CD4-positive, CD25-positive, alpha-beta regulatory T cell (primary cell): Measurements from ENCODE around the gene MRPL30. TPM values are rescaled to one million over a fixed set of nuclear protein-coding genes. Genes with fewer than 3 reads are reported as not detected.
A peak's percentile ranks its signal among the peaks of the same experiment; 100 is the strongest.
"Not testable (repeated sequence)": the region's sequence is repeated elsewhere in the genome, so short reads cannot be mapped to it uniquely, and the experiment has no call there.

Experiments used
- ATAC-seq, 2 donors: fragments of 150-1000 bp; cut with Tn5 transposase; one replicate each; pipeline ENCODE4 v1.10.0; 2021; ENCODE audit warnings: low read depth in 2 of 2, moderate number of reproducible peaks in 2 of 2, moderate library complexity in 1 of 2
- DNase-seq, 3 donors: peaks; one replicate each; pipeline versions ENCODE4 v3.0.0 to v3.0.0-alpha.2; 2012 to 2022; ENCODE audit warnings: mixed read lengths in 1 of 3
- H3K27ac ChIP-seq: one replicate; pipeline ENCODE4 v1.7.0; 2013; ENCODE audit warnings: mild to moderate bottlenecking, low read length; ENCODE audit not compliant: insufficient read depth, poor library complexity, severe bottlenecking
- H3K27me3 ChIP-seq: one replicate; pipeline ENCODE4 v1.7.0; 2013; ENCODE audit warnings: low read length; ENCODE audit not compliant: control insufficient read depth, insufficient read depth
- H3K36me3 ChIP-seq: one replicate; pipeline ENCODE4 v1.7.0; 2013; ENCODE audit warnings: mild to moderate bottlenecking, low read length, moderate library complexity; ENCODE audit not compliant: control insufficient read depth, insufficient read depth
- H3K4me1 ChIP-seq: 2 replicates; pipeline ENCODE4 v1.7.0; 2013; ENCODE audit warnings: mild to moderate bottlenecking, low read length; ENCODE audit not compliant: insufficient read depth, control insufficient read depth, poor library complexity, severe bottlenecking
- H3K4me3 ChIP-seq: one replicate; pipeline ENCODE4 v1.7.0; 2013; ENCODE audit warnings: low read depth, mild to moderate bottlenecking, low read length, moderate library complexity
- H3K9me3 ChIP-seq, 2 experiments: 1 replicate in 1 of 2; 2 replicates in 1 of 2; pipeline ENCODE4 v1.7.0; 2013; ENCODE audit warnings: low read length in 2 of 2, mild to moderate bottlenecking in 1 of 2, moderate library complexity in 1 of 2; ENCODE audit not compliant: control insufficient read depth in 2 of 2
- H3K27ac Mint-ChIP-seq, 3 donors: one replicate each; pipeline ENCODE4 v1.8.0; 2020 to 2022; ENCODE audit warnings: mild to moderate bottlenecking in 3 of 3, mixed read lengths in 3 of 3, moderate library complexity in 2 of 3
- H3K27me3 Mint-ChIP-seq: one replicate; pipeline ENCODE4 v1.8.0; 2022; ENCODE audit warnings: mild to moderate bottlenecking, mixed read lengths
- H3K36me3 Mint-ChIP-seq: one replicate; pipeline ENCODE4 v1.8.0; 2020; ENCODE audit warnings: mixed read lengths
- H3K4me1 Mint-ChIP-seq, 4 donors: one replicate each; pipeline ENCODE4 v1.8.0; 2020 to 2022; ENCODE audit warnings: mixed read lengths in 4 of 4, mild to moderate bottlenecking in 1 of 4
- H3K4me3 Mint-ChIP-seq, 4 donors: one replicate each; pipeline ENCODE4 v1.8.0; 2020 to 2022; ENCODE audit warnings: mild to moderate bottlenecking in 4 of 4, mixed read lengths in 4 of 4, moderate library complexity in 3 of 4
- H3K9me3 Mint-ChIP-seq, 7 donors: one replicate each; pipeline ENCODE4 v1.8.0; 2020 to 2022; ENCODE audit warnings: mixed read lengths in 7 of 7, mild to moderate bottlenecking in 3 of 7, moderate library complexity in 2 of 7
- polyA plus RNA-seq, 4 donors: library from polyadenylated mRNA; unstranded; fragments of 300-500 nt; fragmentation: Illumina TruSeq; gene quantifications; one replicate each; pipeline ENCODE4 v1.2.3, GENCODE V29; 2021
- total RNA-seq: library from RNA; stranded (reverse); gene quantifications from one replicate; pipeline ENCODE4 v1.2.3, GENCODE V29; 2022

The MRPL30 gene
- total RNA-seq: 13.9 TPM
- 10 to 100 TPM; 15.8 to 19.8 (median 17.2) TPM for polyA plus RNA-seq

DNA sequence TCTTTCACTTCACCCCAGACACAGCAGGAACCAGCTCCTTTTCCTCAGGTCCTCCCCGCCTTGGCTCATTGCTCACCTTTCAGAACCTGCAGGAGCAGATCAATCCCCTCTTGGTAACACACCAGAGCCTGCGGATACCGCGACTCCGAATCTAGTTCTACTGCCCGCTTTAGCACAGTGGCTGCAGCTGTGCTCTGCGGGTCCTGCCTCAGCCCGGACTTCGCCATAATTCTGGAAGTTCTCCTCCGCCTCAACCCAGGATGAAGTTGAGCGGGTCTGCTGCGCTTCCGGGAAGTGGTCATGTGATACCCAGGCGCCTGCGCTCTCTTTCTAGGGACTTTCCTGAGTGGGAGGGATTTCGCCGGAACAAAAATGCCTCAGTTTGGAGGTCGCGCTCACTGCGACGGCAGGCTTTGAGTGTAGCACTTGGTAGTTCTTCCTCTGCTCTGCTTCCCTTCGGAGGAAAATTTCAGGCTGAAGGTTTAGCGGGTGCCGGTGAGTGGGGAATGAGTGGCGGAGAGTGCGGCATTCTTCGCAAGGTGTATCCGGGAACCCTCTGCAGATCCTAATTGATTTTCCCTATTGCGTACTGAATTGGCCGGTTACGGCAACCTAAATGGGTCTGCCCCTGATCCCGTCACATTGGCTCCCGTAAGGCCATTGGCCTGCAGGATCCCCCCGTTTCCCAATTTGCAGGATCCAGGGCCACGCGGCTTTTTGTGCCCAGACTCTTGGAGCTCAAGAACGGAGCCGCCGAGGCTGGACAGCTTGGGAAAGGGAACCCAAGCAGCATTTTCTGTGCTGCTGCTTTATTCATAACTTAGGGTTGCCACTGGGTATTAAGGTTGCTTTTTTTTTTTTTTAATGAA lies at the start of gene MRPL30, which contains the start of gene MITD1:
Gene MRPL30, plus strand, starts transcription at position 430 of the 869 bp plus-strand sequence. CDS start 5,020 bp downstream, outside the sequence.
Gene MITD1, minus strand, starts transcription at position 304 of the 869 bp plus-strand sequence. Its CDS starts 77 bp downstream, at position 227.
- Mint-ChIP-seq H3K27me3 (no peaks in the 10 kb centered on the region), H3K4me3 (peak within 1 kb of the TSS; percentile 94 to 100 (median 98)), H3K9me3 (no peaks in the 10 kb centered on the region), H3K4me1 (peaks cover 34 to 84% (median 54%) of the 10 kb centered on the region in 4 donors), H3K27ac (peak within 1 kb of the TSS; percentile 97 to 100 (median 100)), H3K36me3 (peaks cover 13% of the 10 kb centered on the region)
- Histone ChIP-seq H3K27me3 (no peaks in the 10 kb centered on the region), H3K4me1 (peaks cover 47% of the 10 kb centered on the region), H3K27ac (peak within 1 kb of the TSS; percentile 90), H3K9me3 (no peaks in the 10 kb centered on the region), H3K36me3 (peaks cover 4% of the 10 kb centered on the region), H3K4me3 (peak within 1 kb of the TSS; percentile 98)
- ATAC-seq (peak; percentile 92 to 96), DNase-seq (peak; percentile 88 to 96 (median 93))

- not testable (repeated sequence) for H3K36me3 ChIP-seq, H3K4me1 ChIP-seq, H3K27ac Mint-ChIP-seq, ATAC-seq, H3K27ac ChIP-seq, H3K4me1 Mint-ChIP-seq, H3K27me3 Mint-ChIP-seq, H3K27me3 ChIP-seq, H3K4me3 Mint-ChIP-seq, H3K4me3 ChIP-seq, DNase-seq
- peaks cover 10 to 12% of the 10 kb centered on the region in 2 experiments for H3K9me3 ChIP-seq
- Mint-ChIP-seq H3K36me3 (peaks cover 17% of the 10 kb centered on the region), H3K9me3 (peaks cover 0 to 47% (median 17%) of the 10 kb centered on the region in 7 donors)
Measured at GRCh38 chr2:99135044-99135556, 45.9 kb upstream of the MRPL30 start.

DNA sequence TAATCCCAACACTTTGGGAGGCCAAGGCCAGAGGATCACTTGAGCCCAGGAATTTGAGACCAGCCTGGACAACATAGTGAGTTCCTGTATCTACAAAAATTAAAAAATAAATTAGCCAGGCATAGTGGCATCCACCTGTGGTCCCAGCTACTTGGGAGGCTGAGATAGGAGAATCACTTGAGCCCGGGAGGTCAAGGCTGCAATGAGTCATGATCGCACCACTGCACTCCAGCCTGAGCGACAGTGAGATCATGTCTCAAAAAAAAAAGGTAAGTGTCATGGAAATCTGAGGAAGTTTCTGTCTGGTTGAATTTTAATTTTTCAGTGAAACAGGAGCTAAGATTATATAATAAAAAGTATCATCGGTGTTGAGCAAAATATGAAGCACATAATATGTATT lies 42.0 kb upstream of the MRPL30 start:
- peaks cover 4% of the 10 kb centered on the region for H3K27me3 Mint-ChIP-seq

DNA sequence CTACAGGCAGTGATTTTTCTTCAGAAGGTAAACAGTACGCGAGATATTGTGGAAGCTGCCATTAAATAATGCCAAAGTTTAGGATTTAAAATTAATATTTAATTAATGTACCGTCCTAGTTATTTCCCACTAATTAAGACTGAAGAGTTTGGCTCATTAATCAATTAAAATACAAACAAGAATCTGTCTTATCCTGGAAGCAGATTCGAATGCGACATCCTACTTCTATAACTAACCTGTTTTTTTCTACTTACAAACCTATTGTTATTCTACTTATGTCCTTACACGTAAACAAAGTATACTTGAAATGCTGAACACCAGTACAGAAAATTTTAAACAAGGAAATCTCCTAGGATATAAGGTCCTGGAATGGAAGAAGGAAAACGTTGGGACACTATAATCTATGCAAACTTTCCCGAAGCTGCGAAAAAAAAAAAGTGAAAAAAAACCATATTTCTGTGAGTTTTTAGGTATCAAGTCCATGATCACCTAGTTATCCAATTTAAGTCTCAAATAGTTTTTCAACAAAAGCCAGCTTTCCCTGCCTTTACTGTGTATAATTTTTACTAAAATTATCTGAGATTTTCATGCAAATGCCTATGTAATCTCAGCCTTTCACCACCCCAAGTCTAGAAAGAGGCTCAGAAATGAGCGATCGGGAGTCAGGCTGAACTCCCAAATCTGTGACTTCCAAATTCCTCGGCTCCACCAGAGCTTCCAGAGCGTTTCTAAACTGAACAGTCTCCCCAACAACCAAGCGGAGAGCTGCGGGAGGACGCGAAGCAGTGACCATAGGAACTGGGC lies 40.7 kb upstream of the MRPL30 start:
- H3K36me3 ChIP-seq: no peaks in the 10 kb centered on the region
- Mint-ChIP-seq H3K27ac (peak overlapping the region; percentile 96 to 98 (median 96)), H3K9me3 (peaks cover 0 to 9% (median 0%) of the 10 kb centered on the region in 7 donors), H3K4me3 (peak overlapping the region; percentile 93 to 98 (median 96)), H3K36me3 (peaks cover 11% of the 10 kb centered on the region), H3K27me3 (peaks cover 4% of the 10 kb centered on the region), H3K4me1 (peaks cover 4 to 34% (median 14%) of the 10 kb centered on the region in 4 donors)
- ATAC-seq (no peak), DNase-seq (no peak)
- H3K9me3 ChIP-seq: no peaks in the 10 kb centered on the region
- peak overlapping the region; percentile 94 for H3K27ac ChIP-seq
- H3K4me1 ChIP-seq: peaks cover 15% of the 10 kb centered on the region
- H3K4me3 ChIP-seq: peak overlapping the region; percentile 85
- no peaks in the 10 kb centered on the region for H3K27me3 ChIP-seq

More for the DNA sequence above, 42.0 kb upstream of the MRPL30 start:
- Mint-ChIP-seq H3K4me3 (peak overlapping the region; percentile 13 to 97 (median 47)), H3K27ac (no peak overlapping the region), H3K4me1 (peaks cover 4 to 31% (median 14%) of the 10 kb centered on the region in 4 donors), H3K36me3 (peaks cover 11% of the 10 kb centered on the region), H3K9me3 (peaks cover 0 to 13% (median 2%) of the 10 kb centered on the region in 7 donors)
- no peaks in the 10 kb centered on the region for H3K36me3 ChIP-seq
- H3K9me3 ChIP-seq: peaks cover 0 to 3% of the 10 kb centered on the region in 2 experiments
- H3K27me3 ChIP-seq: no peaks in the 10 kb centered on the region
- H3K27ac ChIP-seq: no peak overlapping the region
- ATAC-seq: no peak
- no peak overlapping the region for H3K4me3 ChIP-seq
- H3K4me1 ChIP-seq: peaks cover 15% of the 10 kb centered on the region
- no peak for DNase-seq

DNA sequence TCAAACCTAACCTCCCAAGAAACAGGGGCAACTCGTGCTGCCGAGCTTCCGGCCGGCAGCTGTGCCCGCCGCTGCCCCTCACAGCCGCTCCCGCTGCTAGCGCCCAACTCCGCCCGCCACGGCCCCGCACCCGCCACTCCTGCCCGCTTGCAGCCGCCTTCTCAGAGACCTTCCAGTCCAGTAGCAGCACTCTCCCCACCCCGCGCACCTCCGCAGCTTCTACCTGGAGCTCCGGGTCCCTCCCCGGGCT lies 40.2 kb upstream of the MRPL30 start:
- peaks cover 4 to 34% (median 14%) of the 10 kb centered on the region in 4 donors for H3K4me1 Mint-ChIP-seq
- H3K9me3 Mint-ChIP-seq: peaks cover 0 to 6% (median 0%) of the 10 kb centered on the region in 7 donors
- Histone ChIP-seq H3K4me1 (peaks cover 15% of the 10 kb centered on the region), H3K27me3 (no peaks in the 10 kb centered on the region), H3K36me3 (no peaks in the 10 kb centered on the region), H3K27ac (peak overlapping the region; percentile 94), H3K9me3 (no peaks in the 10 kb centered on the region), H3K4me3 (peak overlapping the region; percentile 85)
- H3K4me3 Mint-ChIP-seq: peak overlapping the region; percentile 93 to 98 (median 96)
- peaks cover 11% of the 10 kb centered on the region for H3K36me3 Mint-ChIP-seq
- peak overlapping the region; percentile 96 to 98 (median 96) for H3K27ac Mint-ChIP-seq
- no peak for ATAC-seq
- H3K27me3 Mint-ChIP-seq: peaks cover 4% of the 10 kb centered on the region
- no peak for DNase-seq

- Mint-ChIP-seq H3K4me3 (peak within 1 kb of the TSS; percentile 93 to 98 (median 96)), H3K4me1 (peaks cover 4 to 34% (median 14%) of the 10 kb centered on the region in 4 donors), H3K36me3 (peaks cover 11% of the 10 kb centered on the region), H3K27ac (peak within 1 kb of the TSS; percentile 96 to 98 (median 96)), H3K27me3 (peaks cover 4% of the 10 kb centered on the region), H3K9me3 (peaks cover 0 to 6% (median 0%) of the 10 kb centered on the region in 7 donors)
- H3K4me1 ChIP-seq: peaks cover 15% of the 10 kb centered on the region
- ATAC-seq: peak; percentile 86 to 89
- no peaks in the 10 kb centered on the region for H3K36me3 ChIP-seq
- peak within 1 kb of the TSS; percentile 85 for H3K4me3 ChIP-seq
- DNase-seq: peak; percentile 95 to 97 (median 96)
- H3K27ac ChIP-seq: peak within 1 kb of the TSS; percentile 94
- no peaks in the 10 kb centered on the region for H3K9me3 ChIP-seq
- no peaks in the 10 kb centered on the region for H3K27me3 ChIP-seq
Measured at GRCh38 chr2:99141110-99142108, 39.6 kb upstream of the MRPL30 start, which contains the start of gene C2orf15. Gene C2orf15 (plus strand): TSS chr2:99141707. CDS start chr2:99150559, 8,852 bp downstream.
